Mesendoderm (in vitro differentiated cells): Measurements from ENCODE around the gene RBM23.

Experiments
- DNase-seq: peaks from one replicate; pipeline ENCODE4 v3.0.0; 2013
- H2AK5ac ChIP-seq: 2 replicates; pipeline ENCODE4 v1.6.1; 2013; ENCODE audit warnings: low read length, inconsistent platforms
- H2BK120ac ChIP-seq: 2 replicates; pipeline ENCODE4 v1.6.1; 2013; ENCODE audit warnings: low read depth, mild to moderate bottlenecking, low read length, moderate library complexity, mixed read lengths
- H2BK15ac ChIP-seq: replicated peaks from 2 replicates; pipeline ENCODE4 v1.6.1; 2013; ENCODE audit warnings: low read depth, mild to moderate bottlenecking, moderate library complexity
- H2BK5ac ChIP-seq: 2 replicates; pipeline ENCODE4 v1.6.1; 2013; ENCODE audit warnings: low read length, inconsistent platforms
- H3K18ac ChIP-seq: 2 replicates; pipeline ENCODE4 v1.6.1; 2013; ENCODE audit warnings: mild to moderate bottlenecking, low read length, mixed read lengths
- H3K23ac ChIP-seq: one replicate; pipeline ENCODE4 v1.6.1; 2013; ENCODE audit warnings: low read length
- H3K27ac ChIP-seq: 2 replicates; pipeline ENCODE4 v1.5.1; 2013; ENCODE audit warnings: low read depth, mild to moderate bottlenecking, inconsistent platforms, low read length, moderate library complexity
- H3K27me3 ChIP-seq: 2 replicates; pipeline ENCODE4 v1.6.1; 2013; ENCODE audit warnings: low read length, control low read depth, mild to moderate bottlenecking, inconsistent platforms; ENCODE audit not compliant: insufficient read depth, poor library complexity
- H3K36me3 ChIP-seq: 2 replicates; pipeline ENCODE4 v1.6.1; 2013; ENCODE audit warnings: low read length, inconsistent platforms; ENCODE audit not compliant: control insufficient read depth, insufficient read depth
- H3K4ac ChIP-seq: one replicate; pipeline ENCODE4 v1.6.1; 2013; ENCODE audit warnings: low read depth, mild to moderate bottlenecking, low read length, moderate library complexity
- H3K4me1 ChIP-seq: 2 replicates; pipeline ENCODE4 v1.6.1; 2013; ENCODE audit warnings: low read depth, low read length, inconsistent platforms; ENCODE audit not compliant: control insufficient read depth
- H3K4me2 ChIP-seq: 2 replicates; pipeline ENCODE4 v1.6.1; 2013; ENCODE audit warnings: low read length
- H3K4me3 ChIP-seq: 2 replicates; pipeline ENCODE4 v1.5.1; 2013; ENCODE audit warnings: mild to moderate bottlenecking, low read length
- H3K56ac ChIP-seq: one replicate; pipeline ENCODE4 v1.6.1; 2013; ENCODE audit warnings: low read length
- H3K79me1 ChIP-seq: 2 replicates; pipeline ENCODE4 v1.6.1; 2013; ENCODE audit warnings: low read length, inconsistent platforms
- H3K79me2 ChIP-seq: 2 replicates; pipeline ENCODE4 v1.6.1; 2013; ENCODE audit warnings: mild to moderate bottlenecking, low read length; ENCODE audit not compliant: control insufficient read depth, insufficient read depth
- H3K9ac ChIP-seq: 2 replicates; pipeline ENCODE4 v1.6.1; 2013; ENCODE audit warnings: low read length, inconsistent platforms
- H4K5ac ChIP-seq: one replicate; pipeline ENCODE4 v1.6.1; 2013; ENCODE audit warnings: low read length
- H4K8ac ChIP-seq: one replicate; pipeline ENCODE4 v1.6.1; 2013; ENCODE audit warnings: low read depth, mild to moderate bottlenecking, control low read depth, low read length, moderate library complexity
- WGBS: extraction: QIAGEN DNeasy Blood & Tissue Kit; methylation state at CpG from one replicate; pipeline ENCODE4 v1.1.7; 2013; ENCODE audit warnings: low lambda C conversion rate, missing lambda C conversion rate; ENCODE audit not compliant: insufficient coverage; ENCODE audit errors: extremely low coverage; 5-methylcytosine and 5-hydroxymethylcytosine counted together

The RBM23 gene

GRCh38 chr14:22896356-22896755 is 22.6 kb downstream of the RBM23 start:
- no peak overlapping the region for H3K18ac ChIP-seq
- no peaks in the 10 kb centered on the region for H3K27me3 ChIP-seq

GRCh38 chr14:22895402-22895801 is 23.5 kb downstream of the RBM23 start:
- no CpG with 5 or more reads among the region's 1 CpG for WGBS
- Histone ChIP-seq H3K27ac (no peak overlapping the region), H4K5ac (no peak overlapping the region)

More at GRCh38 chr14:22896356-22896755, 22.6 kb downstream of the RBM23 start:
- no peak overlapping the region for H2BK5ac ChIP-seq
- H3K4me1 ChIP-seq, result no peaks in the 10 kb centered on the region
- peaks cover 4% of the 10 kb centered on the region for H3K36me3 ChIP-seq
- no peak overlapping the region for H2BK15ac ChIP-seq
- no peak overlapping the region for H3K27ac ChIP-seq
- H2AK5ac ChIP-seq, result no peak overlapping the region
- no peak for DNase-seq
- H3K56ac ChIP-seq, result no peak overlapping the region
- no peaks in the 10 kb centered on the region for H3K79me2 ChIP-seq
- H3K9ac ChIP-seq, result no peak overlapping the region
- no peaks in the 10 kb centered on the region for H3K79me1 ChIP-seq
- H2BK120ac ChIP-seq, result no peak overlapping the region
- no CpG with 5 or more reads among the region's 5 CpGs for WGBS
- H3K4me3 ChIP-seq, result no peak overlapping the region
- H3K23ac ChIP-seq, result no peak overlapping the region
- no peak overlapping the region for H3K4ac ChIP-seq
- no peak overlapping the region for H4K8ac ChIP-seq
- H4K5ac ChIP-seq, result no peak overlapping the region
- H3K4me2 ChIP-seq, result no peak overlapping the region

GRCh38 chr14:22893706-22894105 is 25.2 kb downstream of the RBM23 start:
- H3K27me3 ChIP-seq, result no peaks in the 10 kb centered on the region
- no peak overlapping the region for H2BK5ac ChIP-seq
- no peak overlapping the region for H4K5ac ChIP-seq
- H3K27ac ChIP-seq, result no peak overlapping the region
- no peak overlapping the region for H2BK15ac ChIP-seq
- H3K4me2 ChIP-seq, result no peak overlapping the region
- no peak overlapping the region for H3K9ac ChIP-seq
- H3K79me2 ChIP-seq, result no peaks in the 10 kb centered on the region
- no peaks in the 10 kb centered on the region for H3K4me1 ChIP-seq
- no peak overlapping the region for H3K56ac ChIP-seq
- WGBS, result no CpG with 5 or more reads among the region's 4 CpGs
- H3K4me3 ChIP-seq, result no peak overlapping the region
- no peak overlapping the region for H3K4ac ChIP-seq
- H3K23ac ChIP-seq, result no peak overlapping the region
- no peak overlapping the region for H2AK5ac ChIP-seq
- H4K8ac ChIP-seq, result no peak overlapping the region
- H3K79me1 ChIP-seq, result no peaks in the 10 kb centered on the region
- H3K36me3 ChIP-seq, result no peaks in the 10 kb centered on the region
- H3K18ac ChIP-seq, result no peak overlapping the region
- no peak for DNase-seq
- no peak overlapping the region for H2BK120ac ChIP-seq

More at GRCh38 chr14:22895402-22895801, 23.5 kb downstream of the RBM23 start:
- Histone ChIP-seq H3K23ac (no peak overlapping the region), H3K4ac (no peak overlapping the region), H3K27me3 (no peaks in the 10 kb centered on the region), H2BK5ac (no peak overlapping the region), H3K79me2 (no peaks in the 10 kb centered on the region), H3K56ac (no peak overlapping the region), H3K4me3 (no peak overlapping the region), H2BK15ac (no peak overlapping the region), H3K9ac (no peak overlapping the region), H2AK5ac (no peak overlapping the region), H3K36me3 (no peaks in the 10 kb centered on the region), H3K18ac (no peak overlapping the region), H3K79me1 (no peaks in the 10 kb centered on the region), H4K8ac (no peak overlapping the region), H3K4me2 (no peak overlapping the region), H3K4me1 (no peaks in the 10 kb centered on the region), H2BK120ac (no peak overlapping the region)
- DNase-seq, result no peak

GRCh38 chr14:22892488-22892887 is 26.5 kb downstream of the RBM23 start:
- H2AK5ac ChIP-seq, result no peak overlapping the region
- H3K36me3 ChIP-seq, result no peaks in the 10 kb centered on the region
- H3K18ac ChIP-seq, result no peak overlapping the region
- no peak overlapping the region for H3K23ac ChIP-seq
- no peak overlapping the region for H2BK15ac ChIP-seq
- H3K56ac ChIP-seq, result no peak overlapping the region
- no peak overlapping the region for H4K8ac ChIP-seq
- H3K4me2 ChIP-seq, result no peak overlapping the region
- H2BK5ac ChIP-seq, result no peak overlapping the region
- WGBS, result no CpG with 5 or more reads among the region's 7 CpGs
- peak overlapping the region; percentile 11 for H3K9ac ChIP-seq
- H3K79me1 ChIP-seq, result no peaks in the 10 kb centered on the region
- DNase-seq, result no peak
- no peak overlapping the region for H4K5ac ChIP-seq
- H3K27me3 ChIP-seq, result no peaks in the 10 kb centered on the region
- H3K79me2 ChIP-seq, result no peaks in the 10 kb centered on the region
- peaks cover 3% of the 10 kb centered on the region for H3K4me1 ChIP-seq
- H3K4me3 ChIP-seq, result no peak overlapping the region
- H3K27ac ChIP-seq, result no peak overlapping the region
- H2BK120ac ChIP-seq, result no peak overlapping the region
- H3K4ac ChIP-seq, result no peak overlapping the region

- Histone ChIP-seq H3K27me3 (no peaks in the 10 kb centered on the region), H4K5ac (no peak overlapping the region), H3K79me1 (no peaks in the 10 kb centered on the region), H3K4me2 (no peak overlapping the region), H3K56ac (no peak overlapping the region), H3K18ac (no peak overlapping the region), H3K9ac (no peak overlapping the region), H4K8ac (no peak overlapping the region), H3K23ac (no peak overlapping the region), H3K36me3 (no peaks in the 10 kb centered on the region), H3K27ac (no peak overlapping the region), H3K4me1 (peaks cover 3% of the 10 kb centered on the region), H2BK120ac (no peak overlapping the region), H3K4ac (no peak overlapping the region), H2BK5ac (no peak overlapping the region), H2AK5ac (no peak overlapping the region), H2BK15ac (no peak overlapping the region), H3K4me3 (no peak overlapping the region), H3K79me2 (no peaks in the 10 kb centered on the region)
- WGBS, result no CpG with 5 or more reads among the region's 1 CpG
- DNase-seq, result no peak
Measured at GRCh38 chr14:22890416-22890815, 28.5 kb downstream of the RBM23 start.

- H3K79me2 ChIP-seq, result no peaks in the 10 kb centered on the region
- DNase-seq, result no peak
- H3K27me3 ChIP-seq, result no peaks in the 10 kb centered on the region
- H4K5ac ChIP-seq, result no peak overlapping the region
- no peaks in the 10 kb centered on the region for H3K79me1 ChIP-seq
- no peak overlapping the region for H2BK120ac ChIP-seq
- H3K36me3 ChIP-seq, result no peaks in the 10 kb centered on the region
- H3K23ac ChIP-seq, result no peak overlapping the region
- no peak overlapping the region for H2BK5ac ChIP-seq
- H2AK5ac ChIP-seq, result no peak overlapping the region
- no peak overlapping the region for H3K27ac ChIP-seq
- H4K8ac ChIP-seq, result no peak overlapping the region
- peaks cover 4% of the 10 kb centered on the region for H3K4me1 ChIP-seq
- no peak overlapping the region for H3K18ac ChIP-seq
- H3K9ac ChIP-seq, result no peak overlapping the region
- H2BK15ac ChIP-seq, result no peak overlapping the region
- no peak overlapping the region for H3K56ac ChIP-seq
- H3K4me3 ChIP-seq, result no peak overlapping the region
- H3K4ac ChIP-seq, result no peak overlapping the region
- WGBS, result no CpG with 5 or more reads among the region's 4 CpGs
- no peak overlapping the region for H3K4me2 ChIP-seq
Measured at GRCh38 chr14:22888662-22889061, 30.3 kb downstream of the RBM23 start.
